ENCODE measurements around the gene BBS10. TPM values are rescaled to one million over a fixed set of nuclear protein-coding genes. Genes with fewer than 3 reads are reported as not detected.

Gene BBS10
- total and polyA plus RNA-seq, 2 of the 8 experiments (the other 6 are each of a cell fraction or from before 2014, with no cell fraction given), result 4.4 to 9.2 TPM

GRCh38 chr12:76308866-76309265 is 39.3 kb downstream of the BBS10 start:
- H3K27me3 ChIP-seq (replicated peaks in 1 of 4; ENCODE audit: control insufficient read depth in 3 of 4, extremely low read depth in 1 of 4, insufficient read depth in 3 of 4, low read length in 3 of 4), result no peaks in the 10 kb centered on the region; a peak in 1 of 7 replicates
- no peak overlapping the region for H4K5ac ChIP-seq (ENCODE audit: insufficient read length, low read depth, low read length)
- no peak overlapping the region for H2BK5ac ChIP-seq (ENCODE audit: low read depth, low read length)
- H3K23me2 ChIP-seq (ENCODE audit: low read depth, low read length), result no peaks in the 10 kb centered on the region; the same call in 1 of the 2 replicates
- no peaks in the 10 kb centered on the region for H3K79me1 ChIP-seq (ENCODE audit: low read depth, low read length)
- DNase-seq (ENCODE audit: low read depth in 1 of 2, low spot score in 2 of 2), result no peak
- H3K4me3 ChIP-seq (ENCODE audit: extremely low read depth in 1 of 4, insufficient read depth in 2 of 4, low read depth in 3 of 4, low read length in 4 of 4), result no peak overlapping the region
- H4K91ac ChIP-seq (replicated peaks; ENCODE audit: insufficient read length, low read length), result no peak overlapping the region
- WGBS, 2 experiments (ENCODE audit: extremely low coverage in 1 of 2, insufficient coverage in 1 of 2, insufficient read length in 1 of 2, insufficient replicate concordance in 2 of 2, low coverage in 1 of 2, low lambda C conversion rate in 2 of 2, missing lambda C conversion rate in 1 of 2), result 69% methylated on average over 3 of the region's 3 CpGs; no CpG with 5 or more reads in 1 of the 2 experiments
- no peak overlapping the region for H3K4ac ChIP-seq (replicated peaks; ENCODE audit: insufficient read length, low read depth, low read length)
- H3K56ac ChIP-seq (replicated peaks; ENCODE audit: insufficient read length, low read depth, low read length), result no peak overlapping the region
- H2BK120ac ChIP-seq (replicated peaks; ENCODE audit: low read depth, low read length), result no peak overlapping the region
- ChIA-PET CTCF (ENCODE audit: partially characterized antibody) (interaction anchor here (1.2 to 1.5 kb wide), 2 partner anchors 10 to 148 kb away, joined by 4 to 5 read pairs; no protein-coding TSS in a partner anchor), POLR2A (ENCODE audit: partially characterized antibody) (interaction anchor here (1.0 kb wide), 1 partner anchor 10 kb away, joined by 3 read pairs; no protein-coding TSS in a partner anchor)
- H3K14ac ChIP-seq (ENCODE audit: insufficient read length), result no peak overlapping the region
- no peaks in the 10 kb centered on the region for H3K79me2 ChIP-seq (ENCODE audit: control insufficient read depth in 1 of 2, insufficient read depth in 2 of 2, low read length in 2 of 2)
- no peak overlapping the region for H3K9ac ChIP-seq (replicated peaks in 1 of 4; ENCODE audit: extremely low read depth in 1 of 4, low read depth in 3 of 4, low read length in 3 of 4)
- FAIRE-seq, result no peak
- no peak overlapping the region for H3K18ac ChIP-seq (ENCODE audit: extremely low read depth, low read length)
- no peak overlapping the region for H2BK15ac ChIP-seq (ENCODE audit: low read length)
- peaks cover 0 to 2% (median 0%) of the 10 kb centered on the region in 4 experiments; a peak in 1 of 7 replicates for H3K4me1 ChIP-seq (replicated peaks in 1 of 4; ENCODE audit: control insufficient read depth in 3 of 4, insufficient read depth in 4 of 4, low read length in 3 of 4)
- no peak overlapping the region for H2BK12ac ChIP-seq (ENCODE audit: low read depth, low read length)
- H3K36me3 ChIP-seq (ENCODE audit: control insufficient read depth in 2 of 4, insufficient read depth in 4 of 4, low read length in 3 of 4), result no peaks in the 10 kb centered on the region
- no peak overlapping the region for H3K27ac ChIP-seq (ENCODE audit: low read depth, low read length)
- H2BK20ac ChIP-seq (ENCODE audit: low read length), result no peak overlapping the region
- no peak overlapping the region for H3K4me2 ChIP-seq (ENCODE audit: insufficient read depth in 1 of 2, low read depth in 2 of 2, low read length in 2 of 2)
- no peak overlapping the region for H2AK5ac ChIP-seq (ENCODE audit: low read depth, low read length)
- no peak overlapping the region for H4K8ac ChIP-seq (ENCODE audit: extremely low read depth, insufficient read depth, low read length)
- no peaks in the 10 kb centered on the region for H3K9me3 ChIP-seq (ENCODE audit: insufficient read depth in 2 of 2, low read depth in 1 of 2, low read length in 1 of 2)
- no peaks in the 10 kb centered on the region for H4K20me1 ChIP-seq (replicated peaks in 1 of 2; ENCODE audit: control insufficient read depth in 1 of 2, insufficient read depth in 2 of 2, low read length in 2 of 2)
- no peak overlapping the region for H2AFZ ChIP-seq (ENCODE audit: low read length)
- no peak overlapping the region for H3K23ac ChIP-seq (ENCODE audit: insufficient read length)
- TF ChIP-seq CTBP2 (IDR thresholded peaks at IDR 0.05; ENCODE audit: borderline replicate concordance, insufficient read depth, insufficient read length, low read length) (no peak), KDM5A (IDR thresholded peaks at IDR 0.05; ENCODE audit: low read length) (no peak), ATF3 (IDR thresholded peaks at IDR 0.05; ENCODE audit: insufficient read depth, low read depth, low read length) (no peak)

All from H1 (cell line).